Upper lobe of left lung (tissue), 6 donors: ENCODE results near the gene SUSD2. TPM values are rescaled to one million over a fixed set of nuclear protein-coding genes. Genes with fewer than 3 reads are reported as not detected.
"Not testable (repeated sequence)": the region's sequence is repeated elsewhere in the genome, so short reads cannot be mapped to it uniquely, and the experiment has no call there.

Experiments
- ATAC-seq, 2 donors: fragments of 200-7000 bp; cut with Tn5 transposase; one replicate each; pipeline ENCODE4 v1.9.1; 2022; ENCODE audit warnings: mild to moderate bottlenecking in 2 of 2, moderate library complexity in 2 of 2; ENCODE audit not compliant: low FRiP score in 2 of 2
- DNase-seq, 2 donors: peaks; one replicate each; pipeline ENCODE4 v3.0.0-alpha.2; 2019 to 2020
- H3K27ac ChIP-seq, 4 donors: fragments of 200-600 bp; sonication (generic); one replicate each; pipeline ENCODE4 v1.5.1; 2016 to 2019
- H3K27me3 ChIP-seq, 4 donors: fragments of 200-600 bp; sonication (generic); one replicate each; pipeline ENCODE4 v1.5.1; 2017 to 2019
- H3K36me3 ChIP-seq, 4 donors: fragments of 200-600 bp; sonication (generic); one replicate each; pipeline ENCODE4 v1.5.1; 2016 to 2019
- H3K4me1 ChIP-seq, 4 donors: fragments of 200-600 bp; sonication (generic); one replicate each; pipeline ENCODE4 v1.5.1; 2018 to 2019
- H3K4me3 ChIP-seq, 4 donors: fragments of 200-600 bp; sonication (generic); one replicate each; pipeline ENCODE4 v1.5.1; 2017 to 2019; ENCODE audit warnings: mild to moderate bottlenecking in 2 of 4, moderate library complexity in 1 of 4
- H3K9me3 ChIP-seq, 4 donors: fragments of 200-600 bp; sonication (generic); one replicate each; pipeline ENCODE4 v1.5.1; 2018 to 2019
- EP300 ChIP-seq, 4 donors: sonication (generic); formaldehyde crosslinking; IDR thresholded peaks; one replicate each; pipeline ENCODE4 v1.5.1; 2017; ENCODE audit warnings: antibody characterized with exemption in 4 of 4, control low read depth in 2 of 4
- POLR2A ChIP-seq, 4 donors: fragments of 450-650 bp; IDR thresholded peaks; one replicate each; pipeline ENCODE4 v1.5.1; 2016 to 2017; ENCODE audit warnings: antibody characterized with exemption in 4 of 4, mild to moderate bottlenecking in 2 of 4
- POLR2AphosphoS5 ChIP-seq, 2 donors: sonication (generic); formaldehyde crosslinking; IDR thresholded peaks; one replicate each; pipeline ENCODE4 v1.5.1; 2017; ENCODE audit warnings: antibody characterized with exemption in 2 of 2
- WGBS, 2 donors: methylation state at CpG; one replicate each; pipeline ENCODE4 v1.1.5; 2017 to 2018; 5-methylcytosine and 5-hydroxymethylcytosine counted together
- total RNA-seq, 6 donors: library from RNA; depleted of rRNA in 4 of 6; stranded (reverse); fragments of >200 nt in 4 of 6; gene quantifications; one replicate each; pipeline versions ENCODE4 v1.1.0 to v1.2.1, GENCODE V29; 2016 to 2021
- TF ChIP-seq, protein P1 (sequence below), 6 experiments: fragments of 450-650 bp in 4 of 6; fragments of 200-600 bp in 2 of 6; sonication (generic) in 2 of 6; IDR thresholded peaks; one replicate each; pipeline ENCODE4 v1.5.1; 2016 to 2019; ENCODE audit warnings: antibody characterized with exemption in 6 of 6
- donor health status: DM: no; HTN: no; CAD: no; lungs with moderate emphysema.
- donor health status: DM: no; HTN: yes; CAD: no; lungs with severe emphysema.

SUSD2 gene
- total RNA-seq, 6 donors from 2014 or later = 191 to 645 (median 348) TPM

DNA sequence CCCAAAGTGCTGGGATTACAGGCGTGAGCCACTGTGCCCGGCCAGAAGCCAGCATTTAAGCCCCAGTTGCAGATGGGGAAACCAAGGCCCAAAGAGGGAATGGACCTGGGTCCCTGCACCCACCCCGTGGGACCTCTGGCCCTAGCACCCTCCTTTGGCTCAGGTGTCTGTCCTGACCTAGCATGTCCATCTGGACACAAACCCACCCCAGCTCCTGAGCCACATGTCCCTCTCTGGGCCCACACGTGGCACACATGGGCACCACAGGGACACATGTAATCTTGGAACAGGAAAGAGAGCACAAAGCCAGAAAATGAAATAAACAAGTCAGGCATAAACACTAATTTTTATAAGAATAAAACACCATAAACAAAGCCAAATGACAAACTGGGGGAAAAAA, 54.0 kb downstream of the SUSD2 start:
- WGBS, 2 donors = 79 to 93% methylated on average over 1 to 4 of the region's 4 CpGs
- no peaks in the 10 kb centered on the region for H3K9me3 ChIP-seq
- H3K27me3 ChIP-seq = no peaks in the 10 kb centered on the region
- no peak overlapping the region for H3K4me3 ChIP-seq
- H3K4me1 ChIP-seq = no peaks in the 10 kb centered on the region
- ATAC-seq = no peak
- TF ChIP-seq POLR2A (IDR thresholded peaks at IDR 0.05) (no peak), EP300 (IDR thresholded peaks at IDR 0.05) (no peak)
- TF ChIP-seq, protein P1, sequence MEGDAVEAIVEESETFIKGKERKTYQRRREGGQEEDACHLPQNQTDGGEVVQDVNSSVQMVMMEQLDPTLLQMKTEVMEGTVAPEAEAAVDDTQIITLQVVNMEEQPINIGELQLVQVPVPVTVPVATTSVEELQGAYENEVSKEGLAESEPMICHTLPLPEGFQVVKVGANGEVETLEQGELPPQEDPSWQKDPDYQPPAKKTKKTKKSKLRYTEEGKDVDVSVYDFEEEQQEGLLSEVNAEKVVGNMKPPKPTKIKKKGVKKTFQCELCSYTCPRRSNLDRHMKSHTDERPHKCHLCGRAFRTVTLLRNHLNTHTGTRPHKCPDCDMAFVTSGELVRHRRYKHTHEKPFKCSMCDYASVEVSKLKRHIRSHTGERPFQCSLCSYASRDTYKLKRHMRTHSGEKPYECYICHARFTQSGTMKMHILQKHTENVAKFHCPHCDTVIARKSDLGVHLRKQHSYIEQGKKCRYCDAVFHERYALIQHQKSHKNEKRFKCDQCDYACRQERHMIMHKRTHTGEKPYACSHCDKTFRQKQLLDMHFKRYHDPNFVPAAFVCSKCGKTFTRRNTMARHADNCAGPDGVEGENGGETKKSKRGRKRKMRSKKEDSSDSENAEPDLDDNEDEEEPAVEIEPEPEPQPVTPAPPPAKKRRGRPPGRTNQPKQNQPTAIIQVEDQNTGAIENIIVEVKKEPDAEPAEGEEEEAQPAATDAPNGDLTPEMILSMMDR (IDR thresholded peaks at IDR 0.05) = no peak
- H3K36me3 ChIP-seq = peaks cover 0 to 7% (median 2%) of the 10 kb centered on the region in 4 donors
- no peak overlapping the region for H3K27ac ChIP-seq
- DNase-seq = no peak

DNA sequence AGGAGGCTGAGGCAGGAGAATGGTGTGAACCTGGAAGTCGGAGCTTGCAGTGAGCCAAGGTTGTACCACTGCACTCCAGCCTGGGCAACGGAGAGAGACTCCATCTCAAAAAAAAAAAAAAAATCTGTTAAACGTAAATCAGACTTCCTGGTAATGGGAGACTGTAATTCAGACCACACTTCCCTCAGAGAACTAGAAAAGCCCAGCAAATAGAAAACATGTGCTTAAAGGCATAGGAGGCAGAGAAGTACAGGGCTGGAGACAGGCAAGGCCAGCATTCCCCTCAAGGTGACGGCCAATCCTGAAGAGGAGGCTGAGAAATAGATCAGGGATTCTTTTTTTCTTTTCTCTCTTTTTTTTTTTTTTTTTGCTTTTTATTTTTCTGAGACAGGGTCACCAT, 55.4 kb downstream of the SUSD2 start:
- H3K4me3 ChIP-seq = no peak overlapping the region
- H3K27me3 ChIP-seq = no peaks in the 10 kb centered on the region
- ATAC-seq (no peak), DNase-seq (no peak)
- no peak overlapping the region for H3K27ac ChIP-seq
- no peaks in the 10 kb centered on the region for H3K9me3 ChIP-seq
- peaks cover 0 to 6% (median 2%) of the 10 kb centered on the region in 4 donors for H3K36me3 ChIP-seq
- H3K4me1 ChIP-seq = no peaks in the 10 kb centered on the region
- 74 to 76% methylated on average over 4 of the region's 4 CpGs for WGBS, 2 donors
- TF ChIP-seq, protein P1 (IDR thresholded peaks at IDR 0.05) = no peak
- TF ChIP-seq POLR2A (IDR thresholded peaks at IDR 0.05) (no peak), POLR2AphosphoS5 (IDR thresholded peaks at IDR 0.05) (no peak), EP300 (IDR thresholded peaks at IDR 0.05) (no peak)

DNA sequence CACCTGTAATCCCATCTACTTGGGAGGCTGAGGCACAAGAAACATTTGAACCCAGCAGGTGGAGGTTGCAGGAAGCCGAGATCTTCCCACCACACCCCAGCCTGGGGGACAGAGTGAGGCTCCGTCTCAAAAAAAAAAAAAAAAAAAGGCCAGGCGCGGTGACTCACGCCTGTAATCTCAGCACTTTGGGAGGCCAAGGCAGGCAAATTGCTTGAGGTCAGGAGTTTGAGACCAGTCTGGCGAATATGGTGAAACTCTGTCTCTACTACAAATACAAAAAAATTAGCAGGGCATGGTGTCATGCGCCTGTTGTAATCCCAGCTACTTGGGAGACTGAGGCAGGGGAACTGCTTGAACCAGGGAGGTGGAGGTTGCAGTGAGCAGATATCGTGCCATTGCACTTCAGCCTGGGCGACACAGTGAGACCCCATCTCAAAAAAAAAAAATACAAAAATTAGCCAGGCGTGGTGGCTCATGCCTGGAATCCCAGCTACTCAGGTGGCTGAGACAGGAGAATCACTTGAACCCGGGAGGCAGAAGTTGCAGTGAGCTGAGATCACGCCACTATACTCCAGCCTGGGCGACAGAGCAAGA, 56.9 kb downstream of the SUSD2 start:
- not testable (repeated sequence) for ATAC-seq, DNase-seq
- WGBS, 2 donors = 96% methylated on average over 13 of the region's 13 CpGs

More for the DNA sequence above, 56.9 kb downstream of the SUSD2 start:
- not testable (repeated sequence) for H3K27ac ChIP-seq, H3K27me3 ChIP-seq, H3K36me3 ChIP-seq, H3K4me3 ChIP-seq, H3K9me3 ChIP-seq
- peaks cover 12 to 14% (median 13%) of the 10 kb centered on the region in 4 donors for H3K4me1 ChIP-seq

Other genes with a start within 250 kb of the SUSD2 start
- 10 to 100 TPM in 1 of 6 donors, 1 to 10 TPM in 5; 1.9 to 19.8 (median 7.5) TPM for gene GSTT2B, start 220.3 kb upstream of the SUSD2 start, total RNA-seq
- gene DDTL, start 214.6 kb upstream of the SUSD2 start, total RNA-seq = 1 to 10 TPM in 3 of 6 donors, under 1 TPM in 1, not detected in 2; 0.91 to 5.7 (median 2.5) TPM
- gene DDT, start 207.0 kb upstream of the SUSD2 start, total RNA-seq = 100 to 1,000 TPM; 113 to 190 (median 127) TPM
- under 1 TPM in 2 of 6 donors, not detected in 4; 0.29 to 0.88 TPM for gene GSTT2, start 201.4 kb upstream of the SUSD2 start, total RNA-seq
- gene GSTT4, start 176.0 kb upstream of the SUSD2 start, total RNA-seq = not detected
- 100 to 1,000 TPM in 2 of 6 donors, 10 to 100 TPM in 4; 55.3 to 176 (median 95.3) TPM for gene CABIN1, start 170.2 kb upstream of the SUSD2 start, total RNA-seq
- gene GGT5, start 63.6 kb downstream of the SUSD2 start, total RNA-seq = 10 to 100 TPM in 5 of 6 donors, 1 to 10 TPM in 1; 4.2 to 47.4 (median 29.6) TPM
- 10 to 100 TPM; 37.7 to 80.6 (median 62.3) TPM for gene SPECC1L, start 89.3 kb downstream of the SUSD2 start, total RNA-seq
- gene ADORA2A, start 246.1 kb downstream of the SUSD2 start, total RNA-seq = 10 to 100 TPM in 2 of 6 donors, 1 to 10 TPM in 4; 7.3 to 20.9 (median 8.8) TPM